NCI-H146 treated with DMSO at 0.1 percent for 48 hours (cell line): ENCODE results near the gene SYCE1L.
"Not testable (repeated sequence)": the region's sequence is repeated elsewhere in the genome, so short reads cannot be mapped to it uniquely, and the experiment has no call there.

ENCODE experiments used
- DNase-seq: peaks from one replicate; lab custom pipeline; 2025; ENCODE audit not compliant: unreplicated experiment; lab: John Stamatoyannopoulos, UW

SYCE1L gene

DNA sequence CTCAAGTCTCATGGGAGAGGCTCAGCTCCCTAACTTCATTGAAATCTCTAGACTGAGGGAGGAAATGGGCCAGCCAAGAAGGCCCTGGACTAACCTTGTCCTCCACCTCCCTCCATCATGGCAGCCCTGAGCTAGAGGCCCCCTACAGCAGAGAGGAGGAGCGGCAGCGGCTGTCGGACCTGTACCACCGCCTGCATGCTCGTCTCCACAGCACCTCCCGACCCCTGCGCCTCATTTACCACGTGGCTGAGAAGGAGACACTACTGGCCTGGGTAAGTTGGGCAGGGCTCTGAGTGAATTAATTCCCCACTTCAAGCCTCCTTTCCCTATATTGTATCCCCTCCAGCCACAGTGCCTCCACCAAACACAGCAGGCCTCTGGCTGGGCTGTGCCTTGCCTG is 3.8 kb upstream of the SYCE1L start:
- no peak for DNase-seq

DNA sequence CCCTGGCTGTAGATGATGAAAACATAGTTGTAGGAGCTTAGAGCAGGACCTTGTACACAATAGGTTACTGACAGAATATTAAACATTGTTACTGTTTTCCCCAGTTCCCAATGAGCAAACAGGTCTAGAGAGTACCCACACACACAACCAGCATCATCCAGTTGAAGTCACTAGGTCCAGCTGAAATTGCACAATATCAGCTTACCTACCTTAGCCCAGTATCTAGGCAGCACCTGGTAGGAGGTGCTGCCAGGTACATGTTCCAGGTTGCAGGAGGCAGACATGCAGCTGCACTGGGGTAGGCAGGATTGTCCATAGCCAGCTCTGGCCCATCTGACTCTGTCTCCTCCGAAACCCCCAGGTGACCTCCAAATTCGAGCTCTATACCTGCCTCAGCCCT is 1.5 kb upstream of the SYCE1L start:
- no peak for DNase-seq

DNA sequence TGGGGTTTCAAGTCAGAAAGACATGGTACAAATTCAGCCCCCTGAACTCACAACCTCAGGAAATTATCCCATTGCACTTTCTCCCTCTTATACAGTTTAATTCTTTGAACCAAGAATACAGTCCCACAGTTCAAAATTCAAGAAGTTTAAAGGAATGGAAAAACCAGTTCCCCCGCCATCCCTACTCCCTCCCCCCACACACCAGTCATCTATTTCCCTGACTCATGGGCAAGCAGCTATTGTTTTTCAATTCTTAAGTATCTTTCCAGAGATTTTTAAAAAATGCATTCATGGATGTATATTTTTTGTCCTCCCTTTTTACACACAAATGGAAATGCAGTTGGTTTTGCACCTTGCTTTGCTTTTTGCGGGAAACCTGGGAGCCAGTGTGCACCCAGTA is 7.3 kb downstream of the SYCE1L start:
- DNase-seq: no peak

DNA sequence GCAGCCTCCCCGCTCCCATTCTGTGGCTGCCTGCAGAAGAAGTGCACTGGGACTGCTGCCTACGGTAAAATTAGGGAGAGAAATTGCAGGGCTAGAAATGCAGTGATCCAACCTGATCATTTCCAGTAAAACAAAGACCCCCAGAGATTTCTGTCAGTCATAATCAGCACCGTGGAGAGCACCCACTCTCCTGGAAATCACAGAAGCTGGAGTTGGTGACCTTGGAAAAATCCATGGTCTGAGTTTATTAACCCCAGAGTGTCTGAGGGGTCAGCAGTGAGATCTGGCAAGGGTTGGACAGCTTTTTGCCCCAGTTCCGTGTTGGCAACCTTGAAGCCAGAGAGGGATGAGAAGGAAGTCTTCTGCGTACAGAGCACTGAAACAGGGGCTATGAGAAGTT is 7.8 kb downstream of the SYCE1L start:
- no peak for DNase-seq

DNA sequence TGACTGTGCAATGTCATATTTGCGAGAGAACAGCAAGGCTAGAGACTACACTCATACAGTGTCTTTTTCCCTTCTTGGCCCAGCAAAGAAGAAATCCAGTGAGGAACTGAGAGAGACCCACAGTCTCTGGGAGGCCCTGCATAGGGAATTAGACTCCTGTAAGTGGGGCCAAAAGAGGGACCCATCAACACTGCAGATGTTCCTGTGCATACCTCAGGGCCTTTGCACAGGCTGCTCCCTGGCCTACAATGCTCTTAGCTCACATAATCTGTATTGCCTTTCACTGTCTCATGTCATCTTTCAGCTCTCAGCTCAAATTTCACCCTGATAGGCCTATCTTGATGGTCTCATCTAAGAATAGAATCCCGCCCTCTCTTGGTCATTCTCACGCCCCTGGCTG is 9.2 kb downstream of the SYCE1L start:
- no peak for DNase-seq

DNA sequence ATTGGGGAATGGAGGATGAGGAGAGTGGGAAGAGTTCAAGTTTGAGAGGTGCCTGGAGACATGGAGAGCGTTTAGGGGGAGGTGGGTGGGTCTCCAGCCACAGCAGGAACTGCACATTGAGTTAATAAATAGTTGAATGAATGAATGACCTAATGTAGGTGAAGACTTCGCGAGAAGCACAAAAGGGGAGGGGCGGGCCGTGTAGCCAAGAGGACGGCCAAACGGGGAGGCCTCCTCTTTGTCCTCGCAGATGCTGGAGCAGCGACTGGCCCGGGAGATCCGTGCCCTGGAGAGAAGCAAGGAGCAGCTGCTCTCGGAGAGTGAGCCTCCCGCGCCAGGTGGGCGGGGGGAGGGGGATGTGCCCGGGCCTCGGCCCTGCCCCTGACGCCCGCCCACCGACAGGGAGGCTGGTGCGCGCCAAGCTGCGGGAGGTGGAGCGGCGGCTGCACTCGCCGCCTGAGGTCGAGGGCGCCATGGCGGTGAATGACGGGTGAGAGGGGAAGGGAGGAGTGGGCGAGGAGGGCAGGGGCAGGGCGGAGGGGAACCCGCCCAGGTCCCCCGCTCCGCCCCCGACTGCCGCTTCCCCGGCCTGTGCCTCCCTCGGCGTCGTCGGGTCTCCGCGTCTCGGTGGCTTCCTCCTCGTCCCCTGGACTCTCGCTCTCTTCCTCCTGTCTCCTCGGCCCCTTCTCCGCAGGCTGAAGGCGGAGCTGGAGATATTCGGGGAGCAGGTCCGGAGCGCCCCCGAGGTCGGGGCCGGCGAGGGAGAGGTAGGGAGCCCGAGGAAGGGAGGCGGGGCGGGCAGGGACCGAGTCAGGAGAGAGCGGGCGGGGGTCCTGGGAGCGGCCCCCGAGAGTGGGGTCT is 12.9 kb downstream of the SYCE1L start:
- DNase-seq: peak; percentile 66

DNA sequence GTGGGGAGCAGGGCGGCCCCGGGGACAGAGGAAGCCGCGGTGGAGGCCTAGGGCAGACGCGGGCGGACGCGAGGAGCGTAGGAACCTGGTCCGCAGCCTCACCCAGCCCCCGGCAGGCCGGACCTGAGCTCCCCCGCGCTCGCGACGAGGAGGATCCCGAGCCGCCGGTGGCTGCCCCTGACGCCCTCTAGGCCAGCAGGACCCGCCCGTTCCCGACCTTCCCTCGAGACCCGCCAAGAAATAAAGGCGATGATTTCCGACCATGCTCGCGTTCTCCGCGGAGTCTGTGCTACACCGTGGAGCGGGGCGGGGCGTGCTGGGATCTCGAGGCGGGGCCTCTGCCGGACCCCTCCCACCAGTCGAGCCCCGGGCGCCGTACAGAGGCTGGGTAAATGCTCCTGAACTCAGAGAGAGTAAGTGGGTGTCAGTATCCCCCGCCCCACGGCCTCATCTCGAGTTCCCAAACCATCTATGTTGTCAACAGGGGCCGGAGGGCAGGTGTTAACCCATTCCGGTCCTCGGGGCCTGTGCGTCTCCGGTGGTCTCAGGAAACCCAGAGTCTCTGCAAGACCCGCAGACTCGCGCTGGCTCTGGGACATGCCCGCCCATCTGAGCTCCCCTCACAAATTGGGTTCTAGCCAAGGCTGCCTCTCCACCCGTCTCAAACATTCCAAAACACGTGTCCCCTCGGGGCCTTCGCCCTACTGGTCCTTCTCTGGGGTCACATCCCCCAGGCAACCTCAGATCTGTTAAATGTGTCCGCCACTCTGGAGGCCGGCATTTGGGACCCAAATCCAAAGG is 13.7 kb downstream of the SYCE1L start:
- peak; percentile 33 for DNase-seq

DNA sequence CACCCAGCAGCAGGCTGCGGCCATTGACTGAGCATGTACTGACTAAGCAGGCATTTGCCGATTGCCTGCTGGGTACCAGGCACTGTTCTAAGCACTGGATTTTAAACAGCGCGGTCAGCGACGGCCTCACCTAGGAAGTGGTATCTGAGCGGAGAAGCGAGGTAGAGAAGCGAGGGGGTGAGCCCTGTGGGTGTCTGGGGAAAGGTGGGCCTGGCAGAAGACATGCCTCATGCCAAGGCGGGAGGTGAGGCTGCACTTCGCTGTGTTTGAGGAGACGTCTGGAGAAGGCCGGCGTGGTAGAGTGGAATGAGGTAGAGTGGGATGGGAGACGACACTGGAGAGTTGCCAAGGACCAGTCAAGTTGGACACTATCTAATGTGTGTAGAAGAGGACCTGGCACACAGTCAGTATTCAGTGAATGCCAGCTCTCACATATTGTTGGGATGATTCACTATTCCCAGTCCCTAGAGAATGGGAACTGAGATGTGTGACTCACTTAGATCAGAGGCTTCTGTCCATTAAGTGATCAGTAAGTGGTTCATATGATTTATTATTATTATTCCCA is 14.4 kb downstream of the SYCE1L start:
- no peak for DNase-seq

DNA sequence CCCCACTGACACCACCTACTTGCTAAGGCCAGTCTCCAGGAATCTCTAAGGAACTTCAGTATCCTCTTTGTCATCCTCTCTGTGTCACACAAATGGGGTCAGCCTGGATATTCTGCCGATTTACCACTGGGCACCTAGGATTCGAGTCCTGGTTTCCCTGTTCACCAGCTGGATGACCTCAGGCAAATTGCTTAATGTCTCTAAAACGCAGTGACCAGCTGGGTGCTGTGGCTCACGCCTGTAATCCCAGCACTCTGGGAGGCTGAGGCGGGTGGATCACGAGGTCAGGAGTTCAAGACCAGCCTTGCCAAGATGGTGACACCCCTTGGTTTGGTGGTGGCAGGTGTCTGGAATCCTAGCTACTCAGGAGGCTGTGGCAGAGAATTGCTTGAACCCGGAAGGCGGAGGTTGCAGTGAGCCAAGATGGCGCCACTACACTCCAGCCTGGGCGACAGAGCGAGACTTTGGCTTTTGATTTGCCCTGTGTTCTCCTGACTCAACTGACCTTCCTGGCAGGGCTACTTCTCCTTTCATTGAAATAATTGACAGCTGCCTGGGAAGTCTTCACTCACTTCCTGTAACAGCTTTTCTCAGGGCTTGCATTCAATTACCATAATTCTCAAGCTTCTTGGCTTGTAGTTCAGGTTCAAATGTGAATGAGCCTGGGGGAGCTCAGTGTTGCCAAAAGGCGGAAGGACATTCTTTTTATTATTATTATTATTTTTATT is 15.4 kb downstream of the SYCE1L start:
- DNase-seq: no peak

DNA sequence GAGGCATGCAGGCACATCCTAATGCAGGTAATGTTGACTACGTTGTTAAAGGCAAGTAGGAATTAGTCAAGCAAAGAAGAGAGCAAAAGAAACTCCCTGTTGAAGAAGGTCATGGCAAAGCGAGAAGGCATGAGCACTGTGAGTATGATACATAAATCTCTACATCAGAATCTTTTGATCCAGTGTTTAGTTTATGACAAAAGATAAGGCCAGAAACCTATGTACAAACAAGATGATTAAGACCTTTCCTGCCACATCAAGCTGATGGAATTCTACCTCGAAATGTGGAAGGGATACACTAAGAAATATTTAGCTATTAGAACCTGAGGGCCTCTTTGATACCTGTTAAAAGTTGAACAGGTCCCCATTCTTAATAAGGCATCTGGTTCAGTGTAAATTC is 20.2 kb downstream of the SYCE1L start:
- no peak for DNase-seq

DNA sequence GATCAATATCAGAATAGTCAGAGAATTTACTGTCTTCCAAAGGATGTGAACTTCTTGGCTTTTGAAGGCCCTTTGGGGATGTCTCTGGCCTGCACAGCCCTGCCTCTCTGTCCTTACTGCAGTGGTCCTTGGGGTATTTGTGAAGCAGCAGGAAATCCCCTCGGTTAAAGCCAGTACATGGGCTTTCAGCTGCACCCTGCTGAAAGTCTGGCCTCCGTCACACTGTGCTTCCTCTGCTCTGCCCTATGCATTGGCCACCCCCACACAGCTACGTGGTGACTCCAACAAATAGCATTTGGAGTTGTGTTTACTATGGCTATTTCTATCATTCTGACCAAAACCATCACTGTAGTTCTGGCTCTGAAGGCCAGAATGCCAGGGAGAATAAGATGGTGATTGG is 21.2 kb downstream of the SYCE1L start:
- no peak for DNase-seq

DNA sequence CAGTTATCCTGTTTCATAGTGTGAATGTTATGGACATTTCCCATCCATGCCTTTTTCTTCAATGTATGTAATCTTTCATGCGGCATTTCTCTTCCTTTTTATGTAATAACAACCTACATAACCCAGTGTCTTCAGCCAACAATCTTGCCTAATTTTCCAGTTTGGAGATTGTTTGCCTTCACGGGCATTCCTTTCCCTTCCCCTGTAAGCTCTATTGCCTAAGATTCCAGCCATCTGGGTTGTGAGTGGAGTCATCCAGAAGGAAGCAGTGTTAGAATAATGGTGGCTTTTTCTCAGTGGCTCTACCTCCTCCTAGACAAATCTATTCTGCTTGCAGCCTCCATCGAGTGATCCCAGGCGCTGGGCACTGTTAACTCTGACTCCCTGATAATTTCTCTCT is 22.3 kb downstream of the SYCE1L start:
- DNase-seq: no peak

DNA sequence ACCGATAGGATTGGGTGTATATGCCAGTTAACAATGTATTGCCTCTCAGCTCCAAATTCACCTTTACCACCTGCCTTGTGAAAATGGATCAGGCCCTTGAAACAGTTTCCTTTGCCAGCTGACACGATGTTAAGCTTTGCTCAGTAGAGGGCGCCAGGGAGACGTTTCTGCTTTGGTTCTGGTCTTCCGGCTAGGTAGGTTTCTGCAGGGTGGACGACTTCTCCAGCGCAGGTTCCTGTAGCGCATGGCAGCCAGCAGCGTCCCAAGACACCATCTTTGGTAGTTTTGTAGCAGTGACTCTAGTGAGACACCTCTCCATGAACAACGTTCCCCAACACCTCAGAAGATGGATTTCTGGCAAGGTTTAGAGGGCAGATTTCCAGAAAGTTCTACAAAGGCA is 24.0 kb downstream of the SYCE1L start:
- no peak for DNase-seq

DNA sequence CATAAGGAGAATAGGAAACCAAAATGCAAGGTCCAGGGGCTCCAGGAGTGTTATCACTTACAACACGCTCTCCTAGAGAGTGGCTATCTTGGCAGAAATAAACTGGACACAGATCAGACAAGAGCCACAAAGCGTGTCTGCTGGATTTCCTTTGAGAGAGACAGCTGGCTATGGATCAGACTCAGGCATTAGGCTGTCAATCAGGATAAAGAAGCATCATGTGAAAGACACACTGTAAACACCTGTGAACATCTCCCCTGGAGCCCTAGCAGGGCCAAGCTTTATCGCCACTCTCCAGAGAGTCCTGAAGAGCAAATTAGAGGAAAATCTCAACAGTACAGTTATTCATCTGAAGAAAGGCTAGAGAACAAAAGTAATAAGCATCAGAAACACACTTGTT is 26.0 kb downstream of the SYCE1L start:
- DNase-seq: no peak

DNA sequence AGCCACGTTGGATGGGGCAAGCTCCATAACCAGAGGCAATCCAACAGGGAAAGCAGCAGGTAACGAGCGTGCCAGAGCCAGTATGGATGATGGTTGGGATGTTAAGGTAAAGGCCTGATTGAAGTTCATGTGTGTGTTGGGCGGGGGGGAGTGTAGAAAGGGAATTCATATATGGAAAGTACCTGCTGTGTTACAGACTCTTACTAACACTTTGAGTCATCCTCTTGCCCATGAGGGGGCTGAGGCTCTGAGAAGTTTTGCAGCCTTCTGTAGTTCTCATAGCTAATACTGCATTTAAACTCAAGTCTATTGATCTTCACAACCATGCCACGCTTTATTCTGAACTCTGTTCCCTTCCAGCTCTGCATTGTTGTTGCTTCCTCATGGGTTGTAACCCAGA is 28.5 kb downstream of the SYCE1L start:
- no peak for DNase-seq

DNA sequence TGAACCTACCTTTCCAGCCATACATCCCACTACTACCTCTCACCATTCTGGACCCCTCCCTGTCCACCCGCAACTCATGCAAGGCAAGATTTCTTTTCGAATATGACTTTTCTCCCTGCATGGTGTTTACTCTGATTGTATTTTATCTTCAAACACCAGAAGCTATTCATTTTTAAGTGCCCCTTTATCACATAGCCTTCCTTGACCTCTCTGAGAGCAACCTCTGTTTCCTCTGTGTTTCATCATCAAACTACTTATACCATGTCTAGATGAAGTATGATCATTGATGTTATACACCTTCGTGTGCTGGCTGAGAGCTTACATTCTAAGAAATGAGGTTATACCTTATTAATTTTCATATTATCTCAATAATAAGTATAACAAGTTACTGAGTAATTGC is 31.8 kb downstream of the SYCE1L start:
- no peak for DNase-seq

DNA sequence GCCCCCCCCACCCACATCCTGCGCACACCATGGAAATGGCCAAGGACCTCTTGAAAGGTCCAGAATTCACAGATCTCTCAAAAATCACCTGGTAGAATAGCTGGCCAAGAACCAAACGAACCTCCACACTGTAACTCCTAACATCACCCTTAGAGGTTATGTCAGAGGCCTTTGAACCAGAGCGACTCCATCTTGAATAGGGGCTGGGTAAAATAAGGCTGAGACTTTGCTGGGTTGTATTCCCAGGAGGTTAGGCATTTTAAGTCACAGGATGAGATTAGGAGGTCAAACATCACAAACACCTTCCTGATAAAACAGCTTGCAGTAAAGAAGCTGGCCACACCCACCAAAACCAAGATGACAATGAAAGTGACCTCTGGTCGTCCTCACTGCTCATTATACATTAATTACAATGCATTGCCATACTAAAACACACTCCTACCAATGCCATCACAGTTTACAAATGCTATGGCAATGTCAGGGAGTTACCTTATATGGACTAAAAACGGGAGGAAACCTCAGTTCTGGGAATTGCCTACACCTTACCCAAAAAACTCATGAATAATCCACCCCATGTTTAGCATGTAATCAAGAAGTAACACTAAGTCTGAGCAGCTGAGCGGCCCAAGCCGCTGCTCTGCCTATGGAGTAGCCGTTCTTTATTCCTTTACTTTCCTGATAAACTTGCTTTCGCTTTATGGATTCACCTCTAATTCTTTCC is 34.8 kb downstream of the SYCE1L start:
- no peak for DNase-seq

DNA sequence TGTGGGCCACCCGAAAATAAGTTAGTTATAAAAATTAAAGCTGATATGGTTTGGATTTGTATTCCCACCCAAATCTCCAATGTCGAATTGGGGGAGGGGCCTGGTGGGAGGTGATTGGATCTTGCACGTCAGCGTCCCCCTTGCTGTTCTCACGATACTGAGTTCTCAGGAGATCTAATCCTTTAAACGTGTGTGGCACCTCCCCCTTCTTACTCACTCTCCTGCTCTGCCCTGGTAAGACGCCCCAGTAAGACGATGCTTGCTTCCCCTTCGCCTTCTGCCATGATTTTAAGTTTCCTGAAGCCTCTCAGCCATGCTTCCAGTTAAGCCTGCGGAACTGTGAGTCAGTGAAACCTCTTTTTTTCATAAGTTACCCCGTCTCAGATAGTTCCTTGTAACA is 35.4 kb downstream of the SYCE1L start:
- DNase-seq: no peak

DNA sequence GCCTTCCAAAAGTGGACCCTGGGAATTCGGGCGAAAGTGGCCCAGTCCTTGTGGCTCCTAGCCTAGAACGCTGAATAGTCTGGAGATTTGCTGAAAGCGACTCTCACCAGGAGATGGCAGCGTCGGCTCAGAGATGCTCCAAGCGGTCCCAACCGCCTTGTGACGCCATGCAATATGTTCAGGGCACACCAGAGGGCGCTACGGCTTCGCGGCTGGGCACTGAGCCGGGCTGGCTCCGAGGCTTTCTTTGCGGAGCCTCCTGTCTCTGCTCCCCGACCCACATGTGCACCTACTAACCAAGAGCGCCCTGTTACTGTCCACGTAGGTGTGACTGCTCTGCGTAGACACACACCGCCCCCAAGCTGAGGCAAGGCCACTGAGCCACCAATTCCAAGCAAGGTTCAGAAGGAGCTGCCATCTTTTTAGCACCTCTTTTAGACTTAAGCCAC is 36.9 kb downstream of the SYCE1L start:
- DNase-seq: peak; percentile 43

DNA sequence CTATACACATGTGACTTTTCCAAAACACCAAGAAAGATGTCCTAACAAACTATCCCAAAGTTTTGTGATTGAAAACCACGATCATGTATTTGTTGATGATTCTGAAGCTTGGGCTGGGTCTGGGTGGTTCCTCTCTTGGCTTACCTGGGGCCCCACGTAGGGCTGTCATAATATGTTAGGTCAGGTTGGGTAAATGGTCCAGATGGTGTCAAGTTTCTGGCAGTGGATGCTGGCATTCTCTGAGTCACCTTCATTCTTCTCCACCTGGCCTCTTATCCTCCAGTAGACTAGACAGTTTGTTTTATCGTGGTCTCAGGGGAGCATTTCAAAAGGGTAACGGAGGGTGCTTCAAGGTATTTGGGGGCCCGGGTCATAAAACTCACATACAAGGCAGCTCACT is 39.4 kb downstream of the SYCE1L start:
- DNase-seq: no peak

DNA sequence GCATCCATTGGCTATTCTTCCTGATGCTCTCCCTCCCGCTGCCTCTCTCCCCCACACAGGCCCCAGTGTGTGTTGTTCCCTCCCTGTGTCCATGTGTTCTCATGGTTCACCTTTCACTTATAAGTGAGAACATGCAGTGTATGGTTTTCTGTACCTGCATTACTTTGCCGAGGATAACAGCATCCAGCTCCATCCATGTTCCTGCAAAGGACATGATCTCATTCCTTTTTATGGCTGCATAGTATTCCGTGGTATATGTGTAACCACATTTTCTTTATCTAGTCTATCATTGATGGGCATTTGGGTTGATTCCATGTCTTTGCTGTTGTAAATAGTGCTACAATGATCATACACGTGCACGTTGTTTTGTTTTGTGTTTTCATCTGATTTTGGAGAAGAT is 43.3 kb downstream of the SYCE1L start:
- not testable (repeated sequence) for DNase-seq
